Endometrium (tissue), 2 donors: ENCODE measurements around the gene UBAP1L.

Experiments
- FAIRE-seq: peaks from 2 replicates; lab custom pipeline; 2012; peaks lifted over from hg19 to GRCh38; lab: Jason Lieb, UNC
- donor health status: control.
- donor health status: control.

Gene UBAP1L

GRCh38 chr15:65042776-65043327, 72.1 kb downstream of the UBAP1L start:
- FAIRE-seq = no peak
